22Rv1 (cell line): ENCODE measurements around the gene KIAA0753.

ENCODE experiments used
- CTCF ChIP-seq: fragments of 450-650 bp; IDR thresholded peaks from 2 replicates; pipeline ENCODE4 v1.5.1; 2017; ENCODE audit warnings: mild to moderate bottlenecking
- ZFX ChIP-seq: fragments of 450-650 bp; IDR thresholded peaks from 2 replicates; pipeline ENCODE4 v1.6.1; 2017; ENCODE audit warnings: antibody characterized with exemption, borderline replicate concordance

GRCh38 chr17:6640536-6641246 is at the start of gene KIAA0753, which contains the start of gene TXNDC17:
- TF ChIP-seq CTCF (no peak), ZFX (no peak)
